Large intestine (tissue), 3 donors: ENCODE results near the gene RSPH10B2. TPM values are rescaled to one million over a fixed set of nuclear protein-coding genes. Genes with fewer than 3 reads are reported as not detected.
"Not testable (repeated sequence)": the region's sequence is repeated elsewhere in the genome, so short reads cannot be mapped to it uniquely, and the experiment has no call there.

ENCODE experiments used
- DNase-seq, 2 donors: peaks; one replicate each; pipeline versions ENCODE4 v3.0.0 to v3.0.0-alpha.2; 2013
- H3K27ac ChIP-seq: one replicate; pipeline ENCODE4 v1.5.1; 2013; ENCODE audit warnings: low read length
- H3K27me3 ChIP-seq: 2 replicates; pipeline ENCODE4 v1.6.1; 2013; ENCODE audit warnings: low read length; ENCODE audit not compliant: control insufficient read depth, insufficient read depth
- H3K36me3 ChIP-seq: 2 replicates; pipeline ENCODE4 v1.6.1; 2013; ENCODE audit warnings: low read length; ENCODE audit not compliant: control insufficient read depth, insufficient read depth
- H3K4me1 ChIP-seq: one replicate; pipeline ENCODE4 v1.6.1; 2013; ENCODE audit warnings: low read length; ENCODE audit not compliant: control insufficient read depth, insufficient read depth
- H3K4me3 ChIP-seq: one replicate; pipeline ENCODE4 v1.5.1; 2013; ENCODE audit warnings: low read length
- H3K9me3 ChIP-seq: one replicate; pipeline ENCODE4 v1.6.1; 2013; ENCODE audit warnings: mild to moderate bottlenecking, low read depth, low read length, moderate library complexity; ENCODE audit not compliant: control insufficient read depth
- WGBS: methylation state at CpG from one replicate; pipeline ENCODE4 v1.1.5; 2013; ENCODE audit warnings: low lambda C conversion rate; ENCODE audit not compliant: insufficient coverage; 5-methylcytosine and 5-hydroxymethylcytosine counted together
- polyA plus RNA-seq: library from polyadenylated mRNA; unstranded; fragments of 120-200 nt; gene quantifications from one replicate; pipeline ENCODE4 v1.2.1, GENCODE V29; 2013

RSPH10B2 gene
- polyA plus RNA-seq, 1 donor, result 0.70 TPM

DNA sequence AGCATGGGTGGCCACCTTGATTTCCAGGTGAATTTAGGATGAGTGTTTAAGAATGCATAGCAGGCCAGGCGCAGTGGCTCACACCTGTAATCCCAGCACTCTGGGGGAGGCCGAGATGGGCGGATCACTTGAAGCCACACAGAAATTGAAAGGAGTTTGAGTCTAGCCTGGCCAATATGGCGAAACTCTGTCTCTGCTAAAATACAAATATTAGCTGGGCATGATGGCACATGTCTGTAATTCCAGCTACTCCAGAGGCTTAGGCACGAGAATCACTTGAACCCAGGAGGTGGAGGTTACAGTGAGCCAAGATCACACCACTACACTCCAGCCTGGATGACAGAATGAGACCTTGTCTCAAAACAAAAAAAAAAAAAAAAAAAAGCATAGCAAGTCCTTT is 27.6 kb upstream of the RSPH10B2 start:
- not testable (repeated sequence) for H3K9me3 ChIP-seq, H3K27ac ChIP-seq, H3K36me3 ChIP-seq, H3K4me1 ChIP-seq, H3K27me3 ChIP-seq, DNase-seq, H3K4me3 ChIP-seq
- no CpG with 5 or more reads among the region's 5 CpGs for WGBS

- no CpG with 5 or more reads among the region's 3 CpGs for WGBS
- no peaks in the 10 kb centered on the region for H3K36me3 ChIP-seq
- no peak for DNase-seq
- H3K9me3 ChIP-seq, result no peaks in the 10 kb centered on the region
- no peak overlapping the region for H3K4me3 ChIP-seq
- no peaks in the 10 kb centered on the region for H3K27me3 ChIP-seq
- H3K4me1 ChIP-seq, result peaks cover 4% of the 10 kb centered on the region
- no peak overlapping the region for H3K27ac ChIP-seq
These were observed 26.2 kb upstream of the RSPH10B2 start for GRCh38 chr7:6727663-6728062.

DNA sequence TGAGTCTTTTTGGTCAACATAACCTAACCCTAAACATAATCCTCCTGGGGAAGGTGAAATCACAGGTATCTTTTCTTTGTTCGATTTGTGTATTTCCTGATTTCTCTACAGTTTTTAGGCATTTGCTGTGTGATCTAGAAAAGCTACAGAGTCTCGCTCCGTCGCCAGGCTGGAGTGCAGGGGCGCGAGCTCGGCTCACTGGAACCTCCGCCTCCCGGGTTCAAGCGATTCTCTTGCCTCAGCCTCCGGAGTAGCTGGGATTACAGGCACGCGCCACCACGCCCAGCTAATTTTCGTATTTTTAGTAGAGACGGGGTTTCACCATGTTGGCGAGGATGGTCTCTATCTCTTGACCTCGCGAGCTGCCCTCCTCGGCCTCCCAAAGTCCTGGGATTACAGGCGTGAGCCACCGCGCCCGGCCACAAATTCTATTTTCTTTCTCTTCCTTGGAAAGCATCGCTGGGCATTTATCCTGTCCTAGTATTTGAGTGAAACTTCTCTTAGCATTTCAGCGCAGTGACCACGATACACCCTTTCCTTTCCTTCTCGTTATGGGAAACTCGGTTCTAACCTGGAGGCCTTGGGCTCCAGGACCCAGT is 24.9 kb upstream of the RSPH10B2 start:
- H3K4me3 ChIP-seq, result peak overlapping the region; percentile 71
- WGBS, result 40% methylated on average over 1 of the region's 29 CpGs
- peak overlapping the region; percentile 81 for H3K27ac ChIP-seq
- H3K36me3 ChIP-seq, result peaks cover 12% of the 10 kb centered on the region
- H3K27me3 ChIP-seq, DNase-seq, H3K9me3 ChIP-seq, H3K4me1 ChIP-seq: not testable (repeated sequence)

GRCh38 chr7:6729492-6730342 is 24.2 kb upstream of the RSPH10B2 start:
- peaks cover 4% of the 10 kb centered on the region for H3K4me1 ChIP-seq
- peaks cover 17% of the 10 kb centered on the region for H3K36me3 ChIP-seq
- peak overlapping the region; percentile 71 for H3K4me3 ChIP-seq
- DNase-seq, result peak; percentile 97 to 98
- peak overlapping the region; percentile 81 for H3K27ac ChIP-seq
- H3K27me3 ChIP-seq, result no peaks in the 10 kb centered on the region
- 0% methylated on average over 3 of the region's 66 CpGs for WGBS
- no peaks in the 10 kb centered on the region for H3K9me3 ChIP-seq

DNA sequence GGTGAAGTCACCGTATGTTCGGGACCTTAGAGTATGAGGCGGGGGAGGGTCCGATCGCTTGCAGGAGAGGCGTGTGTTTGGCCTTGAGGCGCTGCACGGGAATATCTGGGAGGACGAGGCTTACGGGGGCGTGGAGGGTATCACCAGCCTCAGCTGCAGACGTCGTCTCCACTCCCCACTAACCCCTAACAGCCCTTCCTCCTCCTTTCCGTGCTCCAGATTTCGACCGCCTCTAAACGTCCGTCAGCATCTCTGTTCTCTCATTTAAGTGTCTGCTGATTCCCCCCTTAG is 23.6 kb upstream of the RSPH10B2 start:
- no peak for DNase-seq
- peaks cover 4% of the 10 kb centered on the region for H3K4me1 ChIP-seq
- WGBS, result no CpG with 5 or more reads among the region's 18 CpGs
- peak overlapping the region; percentile 71 for H3K4me3 ChIP-seq
- H3K9me3 ChIP-seq, result no peaks in the 10 kb centered on the region
- peak overlapping the region; percentile 61 for H3K27ac ChIP-seq
- no peaks in the 10 kb centered on the region for H3K27me3 ChIP-seq
- peaks cover 23% of the 10 kb centered on the region for H3K36me3 ChIP-seq

GRCh38 chr7:6738415-6738814 is 15.5 kb upstream of the RSPH10B2 start:
- not testable (repeated sequence) for H3K4me1 ChIP-seq, H3K27me3 ChIP-seq, H3K9me3 ChIP-seq, H3K27ac ChIP-seq, H3K4me3 ChIP-seq, DNase-seq
- WGBS, result no CpG with 5 or more reads among the region's 11 CpGs
- peaks cover 35% of the 10 kb centered on the region for H3K36me3 ChIP-seq

GRCh38 chr7:6744410-6745100 is 9.3 kb upstream of the RSPH10B2 start:
- 90% methylated on average over 1 of the region's 12 CpGs for WGBS
- peak overlapping the region; percentile 26 for H3K27ac ChIP-seq

GRCh38 chr7:6749335-6749734 is 4.6 kb upstream of the RSPH10B2 start:
- WGBS, result no CpG with 5 or more reads among the region's 12 CpGs
- H3K4me3 ChIP-seq, H3K27ac ChIP-seq, H3K9me3 ChIP-seq, H3K27me3 ChIP-seq, DNase-seq, H3K4me1 ChIP-seq, H3K36me3 ChIP-seq: not testable (repeated sequence)

More at GRCh38 chr7:6744410-6745100, 9.3 kb upstream of the RSPH10B2 start:
- not testable (repeated sequence) for H3K4me3 ChIP-seq, H3K4me1 ChIP-seq, H3K36me3 ChIP-seq, H3K9me3 ChIP-seq, H3K27me3 ChIP-seq, DNase-seq

DNA sequence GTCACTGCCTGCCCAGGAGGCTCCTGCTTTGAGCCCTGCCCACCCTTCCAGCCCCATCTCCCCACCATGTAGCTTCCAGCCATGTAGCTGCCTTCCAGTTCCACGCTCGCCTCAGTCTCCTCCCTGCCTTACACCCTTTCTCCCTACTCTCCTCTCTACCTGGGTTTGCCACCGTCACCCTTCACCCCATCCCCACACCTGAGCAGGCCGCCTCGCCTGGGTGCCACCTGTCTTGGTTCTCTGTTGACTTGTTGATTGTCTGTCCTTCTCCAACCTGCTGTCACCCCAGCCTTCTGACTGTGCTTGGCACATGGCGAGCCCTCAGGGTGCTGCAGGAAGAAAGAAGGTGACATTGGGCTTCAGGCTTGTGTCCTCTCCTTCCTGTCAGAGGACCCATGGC is 3.7 kb upstream of the RSPH10B2 start:
- H3K4me3 ChIP-seq, H3K27ac ChIP-seq, H3K36me3 ChIP-seq, H3K9me3 ChIP-seq, H3K27me3 ChIP-seq, DNase-seq, H3K4me1 ChIP-seq: not testable (repeated sequence)
- no CpG with 5 or more reads among the region's 6 CpGs for whole genome bisulfite sequencing

- no CpG with 5 or more reads among the region's 12 CpGs for WGBS
- H3K9me3 ChIP-seq, H3K36me3 ChIP-seq, H3K27me3 ChIP-seq, H3K4me3 ChIP-seq, H3K27ac ChIP-seq, DNase-seq, H3K4me1 ChIP-seq: not testable (repeated sequence)
These were observed 7.3 kb downstream of the RSPH10B2 start for GRCh38 chr7:6761186-6761585.
